Subcutaneous adipose tissue (tissue), 4 donors: ENCODE measurements around the gene FAM83D. TPM values are rescaled to one million over a fixed set of nuclear protein-coding genes. Genes with fewer than 3 reads are reported as not detected.

Experiments used
- CTCF ChIP-seq: fragments of 450-650 bp; IDR thresholded peaks from one replicate; pipeline ENCODE4 v1.5.1; 2016; ENCODE audit warnings: low read depth, mild to moderate bottlenecking, control low read depth, antibody characterized with exemption, moderate library complexity
- total RNA-seq, 4 donors: library from RNA; depleted of rRNA; stranded (reverse); fragments of >200 nt; gene quantifications; one replicate each; pipeline ENCODE4 v1.1.0, GENCODE V29; 2016

The FAM83D gene
- total RNA-seq, 4 donors from 2014 or later = 0.57 to 1.8 (median 1.1) TPM

DNA sequence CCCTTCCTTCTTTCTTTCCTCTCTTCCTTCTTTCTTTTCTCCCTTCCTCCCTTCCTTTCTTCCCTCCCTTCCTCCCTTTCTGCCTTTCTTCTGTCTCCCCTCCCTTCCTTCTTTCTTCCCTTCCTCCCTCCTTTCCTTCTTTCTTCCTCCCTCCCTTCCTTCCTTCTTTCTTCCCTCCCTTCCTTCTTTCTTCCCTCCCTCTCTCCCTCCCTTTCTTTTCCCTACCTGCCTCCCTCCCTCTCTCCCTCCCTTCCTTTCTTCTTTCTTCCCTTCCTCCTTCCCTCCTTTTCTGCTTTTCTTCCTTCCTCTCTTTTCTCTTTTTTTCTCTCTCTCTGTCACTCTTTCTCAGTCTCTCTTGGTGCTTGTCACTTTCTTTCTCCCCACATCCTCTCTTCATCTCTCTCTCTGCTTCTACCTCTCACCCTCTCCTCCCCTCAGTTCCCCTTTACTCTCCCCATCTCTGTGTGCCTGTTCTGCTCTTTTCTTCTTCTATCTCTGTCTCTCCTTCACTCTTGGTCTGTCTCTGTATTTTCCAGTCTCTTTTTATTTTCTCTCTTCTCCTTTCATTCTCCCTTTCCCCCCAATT lies 30.1 kb upstream of the FAM83D start:
- TF ChIP-seq CTCF = no peak

- no peak for TF ChIP-seq CTCF
These were observed 28.9 kb upstream of the FAM83D start for GRCh38 chr20:38897267-38897666.

DNA sequence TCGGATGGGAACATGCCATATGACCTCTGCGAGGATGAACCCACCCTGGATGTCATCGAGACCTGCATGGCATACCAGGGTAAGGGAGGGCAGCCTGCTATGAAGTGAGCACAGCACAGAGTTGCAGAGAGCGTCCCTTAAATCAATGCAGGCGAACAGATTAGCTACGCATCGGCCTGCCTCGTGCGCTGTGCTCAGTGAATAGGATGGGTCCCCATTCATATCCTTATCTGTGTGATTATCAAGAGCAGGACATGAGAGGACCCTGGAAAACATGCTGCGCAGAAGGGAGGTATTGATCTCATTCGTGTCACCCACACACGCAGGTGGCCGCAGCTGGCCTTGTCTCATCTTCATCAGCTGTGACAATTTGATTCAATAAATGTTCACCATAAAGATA lies 25.6 kb upstream of the FAM83D start:
- TF ChIP-seq CTCF = no peak

GRCh38 chr20:38902601-38903000 lies 23.6 kb upstream of the FAM83D start:
- TF ChIP-seq CTCF = no peak

DNA sequence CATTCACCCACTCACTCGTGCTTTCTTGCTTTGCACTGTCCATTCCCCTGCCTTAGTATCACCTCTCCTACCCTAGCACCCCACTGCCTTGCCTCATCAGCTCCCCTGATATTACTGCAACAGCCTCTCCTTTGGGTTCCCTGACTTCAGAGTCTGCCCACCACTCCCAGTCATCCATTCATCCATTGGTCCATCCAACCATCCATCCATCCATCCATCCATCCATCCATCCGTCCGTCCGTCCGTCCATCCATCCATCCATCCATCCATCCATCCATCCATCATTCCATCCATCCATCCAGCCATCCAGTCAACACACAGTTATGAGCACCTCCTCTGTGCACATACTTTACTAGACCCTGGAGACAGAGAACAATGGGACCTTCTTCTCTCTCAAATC lies 22.9 kb upstream of the FAM83D start:
- no peak for TF ChIP-seq CTCF

DNA sequence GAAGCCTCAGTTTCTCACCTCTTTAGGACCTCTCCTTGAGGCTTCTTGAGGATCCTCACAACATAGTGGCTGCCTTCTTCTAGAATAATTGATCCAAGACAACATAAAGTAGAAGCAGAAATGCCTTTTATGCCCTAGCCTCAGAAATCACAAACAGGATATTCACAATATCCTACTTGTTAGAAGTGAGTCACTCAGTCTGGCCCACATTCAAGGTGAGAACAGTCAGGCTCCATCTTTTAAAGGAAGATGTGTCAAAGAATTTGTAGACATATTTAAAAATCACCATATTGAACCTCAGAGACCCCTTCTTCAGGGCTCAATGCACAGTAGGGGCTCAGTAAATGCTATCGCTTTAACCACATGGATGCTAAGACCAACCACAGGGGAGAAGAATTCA lies 20.8 kb upstream of the FAM83D start:
- no peak for TF ChIP-seq CTCF

GRCh38 chr20:38907918-38908677 lies 18.1 kb upstream of the FAM83D start:
- no peak for TF ChIP-seq CTCF
